ENCODE results near the gene CD8A. TPM values are rescaled to one million over a fixed set of nuclear protein-coding genes. Genes with fewer than 3 reads are reported as not detected.

The CD8A gene
- total and polyA plus RNA-seq, 10 of the 15 experiments (the other 5 are each of a cell fraction or from before 2014, with no cell fraction given): 0.15 to 0.43 TPM; not detected in 8

DNA sequence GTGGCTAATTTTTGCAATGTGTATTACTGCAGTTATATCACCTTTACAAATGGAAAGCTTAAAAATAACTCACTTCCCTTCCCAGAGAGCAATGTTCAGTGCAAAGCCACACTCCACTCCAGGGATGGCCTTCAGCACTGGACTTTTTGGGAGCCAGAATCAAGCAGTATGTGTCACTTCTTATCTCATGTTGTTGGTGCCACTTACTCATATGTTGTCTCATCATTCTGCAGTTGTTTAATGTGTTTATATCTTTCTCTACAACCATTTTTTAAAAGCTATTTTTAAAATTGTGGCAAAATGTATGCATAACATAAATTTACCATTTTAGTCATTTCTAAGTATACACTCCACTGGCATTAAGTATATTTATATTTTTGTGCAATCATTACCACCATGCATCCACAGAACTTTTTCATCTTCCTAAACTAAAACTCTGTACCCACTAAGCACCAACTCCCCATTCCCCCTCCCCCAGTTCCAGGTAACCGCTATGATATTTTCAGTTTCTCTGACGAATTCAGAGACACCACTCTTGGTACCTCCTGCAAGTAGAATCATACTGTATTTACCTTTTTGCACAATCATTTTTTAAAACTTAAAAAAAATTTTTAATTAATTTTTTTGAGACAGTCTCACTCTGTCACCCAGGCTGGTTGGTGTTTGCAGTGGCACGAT lies 32.1 kb upstream of the CD8A start:
- Histone ChIP-seq H2AFZ (ENCODE audit: control insufficient read depth, low read depth, low read length) (no peak overlapping the region), H3K27ac (ENCODE audit: control insufficient read depth, insufficient read depth) (no peak overlapping the region), H3K27me3 (replicated peaks in 1 of 2; ENCODE audit: control insufficient read depth in 2 of 2, insufficient read depth in 2 of 2, low read length in 1 of 2) (peaks cover 0 to 3% of the 10 kb centered on the region in 2 experiments; a peak in 3 of 4 replicates), H3K79me2 (ENCODE audit: control insufficient read depth, insufficient read depth, low read length) (no peaks in the 10 kb centered on the region), H3K4me1 (ENCODE audit: control insufficient read depth, insufficient read depth, low read length) (no peaks in the 10 kb centered on the region), H3K4me3 (no peak overlapping the region), H3K4me2 (ENCODE audit: control insufficient read depth, insufficient read depth) (no peak overlapping the region), H3K9me3 (replicated peaks; ENCODE audit: control insufficient read depth, insufficient read depth, low read length) (no peaks in the 10 kb centered on the region; the same call in 2 of the 3 replicates), H4K20me1 (ENCODE audit: control insufficient read depth, insufficient read depth) (no peaks in the 10 kb centered on the region), H3K9ac (ENCODE audit: control insufficient read depth, insufficient read depth, low read length) (no peak overlapping the region), H3K36me3 (ENCODE audit: control insufficient read depth in 2 of 2, insufficient read depth in 2 of 2, low read length in 1 of 2) (no peaks in the 10 kb centered on the region)
- ATAC-seq: no peak
- POLR2A ChIA-PET: no interaction called here
- SMC1A ChIA-PET (ENCODE audit: uncharacterized antibody, unreplicated experiment): no interaction called here
- CTCF ChIA-PET: no interaction called here
- no peak for FAIRE-seq
- DNase-seq (ENCODE audit: low read depth, low spot score): no peak
- 49% methylated on average over 3 of the region's 3 CpGs for WGBS (ENCODE audit: insufficient coverage, insufficient replicate concordance, low lambda C conversion rate, missing lambda C conversion rate)
- in situ Hi-C loops (cut with MboI): loop anchor here (25.0 kb wide), 1 partner anchor 389 kb away; no protein-coding TSS in a partner anchor
- no TSS peak for BruUV-seq (replicated peaks)
- intact Hi-C loops (cut with micrococcal nuclease; ENCODE audit: unreplicated experiment): no loop called here
- RAD21 ChIA-PET (ENCODE audit: unreplicated experiment): no interaction called here
- TF ChIP-seq RELA (IDR thresholded peaks at IDR 0.05; ENCODE audit: borderline replicate concordance, partially characterized antibody) (no peak), IRF4 (IDR thresholded peaks at IDR 0.05; ENCODE audit: low read depth, low read length) (no peak), TARDBP (IDR thresholded peaks at IDR 0.05; ENCODE audit: borderline replicate concordance) (no peak), JUNB (IDR thresholded peaks at IDR 0.05) (no peak), BCL11A (IDR thresholded peaks at IDR 0.05; ENCODE audit: low read depth, low read length) (no peak), ZNF217 (IDR thresholded peaks at IDR 0.05) (no peak), RFX5 (IDR thresholded peaks at IDR 0.05; ENCODE audit: low read depth, low read length) (no peak), FOXM1 (IDR thresholded peaks at IDR 0.05; ENCODE audit: low read depth, low read length) (no peak), NFYA (IDR thresholded peaks at IDR 0.05; ENCODE audit: borderline replicate concordance, low read depth, low read length) (no peak), RCOR1 (conservative IDR thresholded peaks at IDR 0.05; ENCODE audit: low read depth, low read length) (no peak), ASH2L (IDR thresholded peaks at IDR 0.05; ENCODE audit: borderline replicate concordance, low read depth) (no peak), TBL1XR1 (IDR thresholded peaks at IDR 0.05; ENCODE audit: low read depth, low read length) (no peak), GABPA (IDR thresholded peaks at IDR 0.05; ENCODE audit: low read depth) (no peak)
- TF ChIP-seq, protein P1, sequence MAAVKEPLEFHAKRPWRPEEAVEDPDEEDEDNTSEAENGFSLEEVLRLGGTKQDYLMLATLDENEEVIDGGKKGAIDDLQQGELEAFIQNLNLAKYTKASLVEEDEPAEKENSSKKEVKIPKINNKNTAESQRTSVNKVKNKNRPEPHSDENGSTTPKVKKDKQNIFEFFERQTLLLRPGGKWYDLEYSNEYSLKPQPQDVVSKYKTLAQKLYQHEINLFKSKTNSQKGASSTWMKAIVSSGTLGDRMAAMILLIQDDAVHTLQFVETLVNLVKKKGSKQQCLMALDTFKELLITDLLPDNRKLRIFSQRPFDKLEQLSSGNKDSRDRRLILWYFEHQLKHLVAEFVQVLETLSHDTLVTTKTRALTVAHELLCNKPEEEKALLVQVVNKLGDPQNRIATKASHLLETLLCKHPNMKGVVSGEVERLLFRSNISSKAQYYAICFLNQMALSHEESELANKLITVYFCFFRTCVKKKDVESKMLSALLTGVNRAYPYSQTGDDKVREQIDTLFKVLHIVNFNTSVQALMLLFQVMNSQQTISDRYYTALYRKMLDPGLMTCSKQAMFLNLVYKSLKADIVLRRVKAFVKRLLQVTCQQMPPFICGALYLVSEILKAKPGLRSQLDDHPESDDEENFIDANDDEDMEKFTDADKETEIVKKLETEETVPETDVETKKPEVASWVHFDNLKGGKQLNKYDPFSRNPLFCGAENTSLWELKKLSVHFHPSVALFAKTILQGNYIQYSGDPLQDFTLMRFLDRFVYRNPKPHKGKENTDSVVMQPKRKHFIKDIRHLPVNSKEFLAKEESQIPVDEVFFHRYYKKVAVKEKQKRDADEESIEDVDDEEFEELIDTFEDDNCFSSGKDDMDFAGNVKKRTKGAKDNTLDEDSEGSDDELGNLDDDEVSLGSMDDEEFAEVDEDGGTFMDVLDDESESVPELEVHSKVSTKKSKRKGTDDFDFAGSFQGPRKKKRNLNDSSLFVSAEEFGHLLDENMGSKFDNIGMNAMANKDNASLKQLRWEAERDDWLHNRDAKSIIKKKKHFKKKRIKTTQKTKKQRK (IDR thresholded peaks at IDR 0.05; ENCODE audit: low read depth, low read length): no peak
- TF ChIP-seq, protein P2, sequence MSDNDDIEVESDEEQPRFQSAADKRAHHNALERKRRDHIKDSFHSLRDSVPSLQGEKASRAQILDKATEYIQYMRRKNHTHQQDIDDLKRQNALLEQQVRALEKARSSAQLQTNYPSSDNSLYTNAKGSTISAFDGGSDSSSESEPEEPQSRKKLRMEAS (IDR thresholded peaks at IDR 0.05; ENCODE audit: low read depth, low read length): no peak
- TF ChIP-seq, protein P3, sequence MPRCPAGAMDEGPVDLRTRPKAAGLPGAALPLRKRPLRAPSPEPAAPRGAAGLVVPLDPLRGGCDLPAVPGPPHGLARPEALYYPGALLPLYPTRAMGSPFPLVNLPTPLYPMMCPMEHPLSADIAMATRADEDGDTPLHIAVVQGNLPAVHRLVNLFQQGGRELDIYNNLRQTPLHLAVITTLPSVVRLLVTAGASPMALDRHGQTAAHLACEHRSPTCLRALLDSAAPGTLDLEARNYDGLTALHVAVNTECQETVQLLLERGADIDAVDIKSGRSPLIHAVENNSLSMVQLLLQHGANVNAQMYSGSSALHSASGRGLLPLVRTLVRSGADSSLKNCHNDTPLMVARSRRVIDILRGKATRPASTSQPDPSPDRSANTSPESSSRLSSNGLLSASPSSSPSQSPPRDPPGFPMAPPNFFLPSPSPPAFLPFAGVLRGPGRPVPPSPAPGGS (IDR thresholded peaks at IDR 0.05; ENCODE audit: borderline replicate concordance, insufficient read depth, low read depth, low read length, poor library complexity, severe bottlenecking): no peak
- TF ChIP-seq, protein P4, sequence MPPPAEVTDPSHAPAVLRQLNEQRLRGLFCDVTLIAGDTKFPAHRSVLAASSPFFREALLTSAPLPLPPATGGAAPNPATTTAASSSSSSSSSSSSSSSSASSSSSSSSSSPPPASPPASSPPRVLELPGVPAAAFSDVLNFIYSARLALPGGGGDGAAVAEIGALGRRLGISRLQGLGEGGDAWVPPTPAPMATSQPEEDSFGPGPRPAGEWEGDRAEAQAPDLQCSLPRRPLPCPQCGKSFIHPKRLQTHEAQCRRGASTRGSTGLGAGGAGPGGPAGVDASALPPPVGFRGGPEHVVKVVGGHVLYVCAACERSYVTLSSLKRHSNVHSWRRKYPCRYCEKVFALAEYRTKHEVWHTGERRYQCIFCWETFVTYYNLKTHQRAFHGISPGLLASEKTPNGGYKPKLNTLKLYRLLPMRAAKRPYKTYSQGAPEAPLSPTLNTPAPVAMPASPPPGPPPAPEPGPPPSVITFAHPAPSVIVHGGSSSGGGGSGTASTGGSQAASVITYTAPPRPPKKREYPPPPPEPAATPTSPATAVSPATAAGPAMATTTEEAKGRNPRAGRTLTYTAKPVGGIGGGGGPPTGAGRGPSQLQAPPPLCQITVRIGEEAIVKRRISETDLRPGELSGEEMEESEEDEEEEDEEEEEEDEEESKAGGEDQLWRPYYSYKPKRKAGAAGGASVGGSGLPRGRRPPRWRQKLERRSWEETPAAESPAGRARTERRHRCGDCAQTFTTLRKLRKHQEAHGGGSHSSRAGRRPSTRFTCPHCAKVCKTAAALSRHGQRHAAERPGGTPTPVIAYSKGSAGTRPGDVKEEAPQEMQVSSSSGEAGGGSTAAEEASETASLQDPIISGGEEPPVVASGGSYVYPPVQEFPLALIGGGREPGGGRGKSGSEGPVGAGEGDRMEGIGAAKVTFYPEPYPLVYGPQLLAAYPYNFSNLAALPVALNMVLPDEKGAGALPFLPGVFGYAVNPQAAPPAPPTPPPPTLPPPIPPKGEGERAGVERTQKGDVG (CRISPR knock-in tag; IDR thresholded peaks at IDR 0.05): no peak
